ENCODE results near the gene ANKS1B. TPM values are rescaled to one million over a fixed set of nuclear protein-coding genes. Genes with fewer than 3 reads are reported as not detected.
A peak's percentile ranks its signal among the peaks of the same experiment; 100 is the strongest.
"Not testable (repeated sequence)": the region's sequence is repeated elsewhere in the genome, so short reads cannot be mapped to it uniquely, and the experiment has no call there.

Gene ANKS1B
- polyA plus RNA-seq, 5 donors: 9.3 to 23.7 (median 13.6) TPM

GRCh38 chr12:99009654-99010296 lies 975.0 kb downstream of the ANKS1B start:
- no peak for DNase-seq

GRCh38 chr12:99005601-99006000 lies 979.1 kb downstream of the ANKS1B start:
- DNase-seq: no peak

DNA sequence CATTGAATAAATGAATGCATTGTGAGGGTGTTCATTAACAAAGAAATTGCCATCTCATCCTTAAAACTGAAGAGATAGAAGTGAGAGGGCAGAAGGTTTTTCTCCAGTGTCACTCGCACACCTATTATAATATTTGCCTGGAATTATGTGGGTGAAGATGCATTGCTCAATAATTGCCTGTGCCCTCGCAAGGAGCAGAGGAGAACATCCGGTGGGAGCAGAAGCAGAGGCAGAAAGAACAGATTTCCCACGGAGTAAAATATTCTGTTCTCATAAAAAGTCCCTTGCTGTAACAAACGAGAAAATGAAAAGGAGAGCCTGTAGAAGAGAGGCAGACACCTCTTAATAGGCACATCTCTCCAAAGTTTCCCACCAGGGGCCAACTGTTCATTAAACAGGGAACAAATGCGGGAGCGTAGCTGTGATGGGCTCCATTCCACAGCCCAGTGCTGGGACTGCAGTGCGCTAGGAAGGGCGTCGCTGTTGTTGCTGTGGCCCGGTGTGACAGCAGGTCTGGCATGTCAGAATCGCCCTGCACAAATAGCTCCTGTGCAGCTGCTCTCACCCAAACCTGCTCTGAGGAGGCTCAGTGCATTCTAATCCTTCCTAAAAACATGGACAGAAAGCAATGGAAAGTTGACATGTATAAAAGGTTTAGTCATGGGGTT lies 979.8 kb downstream of the ANKS1B start:
- no peak for DNase-seq

- no peak for DNase-seq
These were observed 982.0 kb downstream of the ANKS1B start for GRCh38 chr12:99002731-99003130.

DNA sequence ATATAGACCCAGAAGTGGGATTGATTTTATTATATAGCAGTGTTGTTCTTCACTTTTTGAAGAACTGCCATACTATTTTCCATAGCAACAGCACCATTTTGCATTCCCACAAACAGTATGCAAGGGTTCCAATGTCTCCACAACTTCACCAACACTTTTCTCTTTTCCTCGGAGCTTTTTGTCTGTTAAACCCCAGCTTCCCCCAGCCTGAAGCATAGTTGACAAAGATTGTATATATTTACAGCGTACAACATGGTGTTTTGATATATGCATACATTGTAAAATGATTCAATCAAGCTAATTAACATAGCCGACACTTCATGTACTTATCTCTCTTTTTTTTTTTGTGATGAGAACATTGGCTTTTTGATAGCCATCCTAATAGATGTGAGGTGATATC lies 982.6 kb downstream of the ANKS1B start:
- no peak for DNase-seq

DNA sequence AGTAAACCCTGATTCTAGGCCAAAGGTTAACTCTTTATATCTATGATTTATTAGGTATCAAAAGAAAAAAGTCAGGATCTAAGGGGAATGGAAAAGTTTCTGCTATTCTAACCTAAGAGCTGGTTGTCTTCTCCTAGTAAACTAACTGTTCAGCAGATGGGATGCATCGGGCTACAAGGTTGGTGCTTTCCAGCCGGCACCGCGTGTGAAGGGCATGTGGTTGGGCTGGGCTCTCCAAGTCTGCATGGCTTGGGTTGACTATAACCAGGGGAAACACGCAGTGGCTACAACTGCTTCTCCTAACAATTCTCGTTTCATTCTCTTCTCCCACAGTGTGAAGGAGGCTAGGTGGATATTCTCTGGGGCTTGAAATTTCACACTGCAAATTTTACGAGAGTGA lies 985.2 kb downstream of the ANKS1B start:
- peak; percentile 37 to 48 for DNase-seq

DNA sequence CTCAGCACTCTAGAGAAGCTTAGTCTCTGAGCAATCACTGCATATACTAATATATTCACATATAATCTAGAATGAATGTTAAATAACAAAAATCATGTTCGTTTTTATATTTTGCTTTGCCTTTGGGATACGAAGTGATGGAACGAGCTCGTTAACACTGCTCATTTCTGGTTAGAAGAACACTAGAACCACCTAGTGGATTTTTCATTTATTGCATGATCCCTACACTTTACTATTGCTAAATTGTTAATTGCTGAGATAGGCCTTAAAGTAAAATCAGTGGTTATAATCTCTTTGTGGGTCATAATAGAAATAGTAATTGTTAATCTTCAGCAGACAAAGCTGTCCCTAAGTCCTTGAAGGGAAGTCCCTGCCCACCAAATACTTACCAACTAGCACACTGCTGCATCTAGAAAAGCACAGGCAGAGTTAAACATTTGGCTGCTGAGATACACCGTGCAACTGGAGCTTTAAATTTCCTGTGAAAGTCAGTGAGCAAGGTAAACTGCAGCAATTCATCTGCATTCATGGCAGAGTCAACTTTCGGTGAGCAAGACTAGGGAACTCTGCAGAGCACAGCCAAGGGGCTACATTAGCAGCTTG lies 985.9 kb downstream of the ANKS1B start:
- DNase-seq: peak; percentile 42 to 55

GRCh38 chr12:98997899-98998298 lies 986.8 kb downstream of the ANKS1B start:
- DNase-seq: no peak

- no peak for DNase-seq
These were observed 994.1 kb downstream of the ANKS1B start for GRCh38 chr12:98990648-98991047.

DNA sequence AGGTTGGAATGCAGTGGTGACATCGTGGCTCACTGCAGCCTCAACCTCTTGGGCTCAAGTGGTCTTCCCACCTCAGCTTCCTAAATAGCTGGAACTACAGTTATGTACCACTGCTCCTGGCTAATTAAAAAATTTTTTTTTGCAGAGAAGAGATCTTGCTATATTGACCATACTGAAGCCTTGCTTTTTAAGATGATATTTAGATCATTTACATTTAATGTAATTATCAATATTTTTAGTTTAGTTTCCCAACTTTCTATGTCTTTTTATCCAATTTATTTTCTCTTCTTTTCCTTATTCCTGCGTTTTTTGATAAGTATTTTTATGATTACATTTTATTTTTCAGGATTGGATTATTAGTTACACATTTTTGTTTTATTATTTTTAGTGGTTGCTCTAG lies 999.6 kb downstream of the ANKS1B start:
- no peak for DNase-seq

DNA sequence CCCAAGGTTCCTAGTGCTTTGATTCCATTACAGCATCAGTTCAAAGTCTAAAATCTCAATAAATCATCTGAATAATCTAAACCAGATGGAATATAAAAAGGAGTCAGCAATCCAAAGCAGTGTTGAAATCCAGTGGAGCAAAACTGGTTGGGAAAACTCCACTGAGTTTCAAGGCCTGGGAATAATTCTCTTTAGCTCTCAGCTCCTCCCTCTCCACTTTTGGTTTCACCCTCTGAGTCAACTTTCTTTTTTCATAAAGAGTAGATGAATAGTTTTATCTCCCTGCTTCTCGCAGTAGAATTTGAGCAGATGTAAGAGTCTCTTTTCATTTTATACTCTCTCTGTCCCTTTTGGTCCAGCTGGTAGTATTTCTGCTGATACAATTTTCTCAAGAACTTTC lies 1001.1 kb downstream of the ANKS1B start:
- no peak for DNase-seq

DNA sequence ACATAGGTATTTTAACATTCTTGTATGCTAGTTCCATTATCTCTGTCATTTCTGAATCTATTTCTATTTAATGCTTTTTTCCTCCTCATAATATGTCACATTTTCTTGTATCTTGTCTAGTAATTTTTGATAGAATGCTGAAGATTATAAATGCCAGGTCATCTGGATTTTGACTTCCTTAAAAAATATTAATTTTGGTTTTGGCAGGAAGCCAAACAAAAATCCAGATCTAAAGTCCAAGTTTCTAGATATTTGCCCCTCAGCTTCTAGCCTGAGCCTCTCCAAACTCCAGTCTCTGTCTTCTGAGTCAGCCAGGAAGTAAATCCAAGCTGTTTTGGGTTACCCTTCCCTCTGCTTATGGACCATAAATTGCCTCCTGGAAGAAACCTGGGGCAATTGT lies 1004.2 kb downstream of the ANKS1B start:
- no peak for DNase-seq

DNA sequence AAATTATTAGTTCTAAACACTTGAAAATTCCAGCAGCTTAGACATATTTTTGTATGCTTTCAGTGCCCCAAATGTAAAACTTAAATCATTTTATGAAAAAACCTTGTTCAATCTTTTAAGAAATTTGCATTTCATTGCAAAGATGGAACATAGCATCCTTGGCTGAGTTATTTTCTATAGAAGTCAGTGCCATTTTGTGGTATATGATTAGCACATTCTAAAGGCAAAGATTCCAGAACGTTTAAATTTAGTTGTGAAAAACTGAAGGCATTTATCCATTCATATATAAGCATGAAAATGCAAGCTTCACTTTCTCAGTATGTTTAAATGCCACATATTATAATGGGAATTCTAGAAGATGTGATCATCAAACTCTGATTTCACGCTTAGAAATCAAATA lies 1007.5 kb downstream of the ANKS1B start:
- DNase-seq: no peak

GRCh38 chr12:98974767-98975381 lies 1009.9 kb downstream of the ANKS1B start:
- no peak for DNase-seq

DNA sequence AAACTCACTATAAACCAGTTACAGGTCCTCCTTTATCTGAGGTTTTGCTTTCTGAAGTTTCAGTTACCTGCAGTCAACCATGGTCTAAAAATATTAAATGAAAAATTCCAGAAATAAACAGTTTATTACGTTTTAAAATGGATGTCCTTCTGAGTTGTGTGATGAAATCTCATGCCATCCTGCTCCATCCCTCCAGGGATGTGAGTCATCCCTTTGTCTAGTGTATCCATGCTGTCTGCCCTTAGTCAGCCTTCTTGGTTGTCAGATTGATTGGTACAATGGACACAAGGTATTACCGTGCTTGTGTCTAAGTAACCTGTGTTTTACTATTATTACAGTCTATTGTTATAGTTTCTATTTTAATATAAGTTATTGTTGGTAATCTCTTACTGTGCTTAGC lies 1011.3 kb downstream of the ANKS1B start:
- no peak for DNase-seq

- no peak for DNase-seq
These were observed 1013.8 kb downstream of the ANKS1B start for GRCh38 chr12:98970950-98971349.

DNA sequence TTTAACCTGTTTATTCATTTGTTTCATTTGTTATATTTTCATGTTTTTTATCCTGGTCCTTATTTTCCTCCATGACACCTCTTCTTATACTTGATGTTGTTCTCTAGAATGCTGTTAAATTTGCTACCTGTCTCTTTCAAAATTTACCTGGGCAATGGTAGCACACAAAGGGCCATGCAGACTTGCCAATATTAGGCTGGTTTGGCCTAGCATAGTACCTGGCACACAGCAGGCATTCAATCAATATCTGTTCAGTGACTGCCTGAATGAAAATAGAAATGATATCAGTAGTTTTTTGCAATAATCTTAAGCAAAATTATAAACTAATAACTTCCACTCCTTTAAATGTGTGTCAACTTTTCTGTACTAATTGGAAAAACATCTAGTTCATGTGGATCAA lies 1014.5 kb downstream of the ANKS1B start:
- no peak for DNase-seq

DNA sequence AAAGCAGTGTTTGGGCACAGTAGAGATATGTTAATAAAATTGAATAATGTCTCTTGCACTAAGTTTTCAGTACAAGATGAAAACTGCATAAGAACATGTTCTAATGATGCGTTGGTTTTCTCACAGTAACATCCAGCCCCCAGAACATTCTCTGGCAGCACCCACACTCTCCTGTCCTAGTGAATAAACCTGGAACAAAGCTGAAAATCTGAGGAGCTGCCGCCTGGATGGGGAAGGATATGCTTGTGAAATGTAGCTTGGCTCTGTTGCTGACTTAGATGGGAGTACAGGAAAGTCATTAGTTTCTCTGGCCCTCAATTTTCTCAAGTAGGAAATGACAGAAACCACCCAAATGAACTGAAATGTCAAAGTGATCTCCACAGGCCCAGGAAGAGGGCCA lies 1015.8 kb downstream of the ANKS1B start:
- DNase-seq: no peak

GRCh38 chr12:98957135-98957534 lies 1027.6 kb downstream of the ANKS1B start:
- not testable (repeated sequence) for DNase-seq

DNA sequence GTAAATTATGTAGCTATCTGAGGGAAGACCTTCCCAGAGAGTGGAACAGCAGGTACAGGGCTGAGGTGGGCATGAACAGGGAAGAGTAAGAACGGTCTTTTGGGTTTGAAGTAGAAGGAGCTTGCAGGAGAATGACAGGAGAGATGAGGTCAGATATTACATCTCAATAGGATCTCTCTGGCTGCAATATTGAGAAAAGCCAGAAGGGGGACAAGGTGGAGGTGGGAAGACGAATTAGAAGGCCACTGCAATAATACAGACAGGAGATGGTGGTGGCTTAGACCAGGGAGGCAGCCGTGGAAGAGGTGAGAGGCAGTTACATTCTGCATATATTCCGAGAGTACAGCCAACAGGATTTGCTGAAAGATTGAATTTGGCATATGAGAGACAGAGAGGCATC lies 1029.5 kb downstream of the ANKS1B start:
- no peak for DNase-seq

- no peak for DNase-seq
These were observed 1030.2 kb downstream of the ANKS1B start for GRCh38 chr12:98954506-98954905.

DNA sequence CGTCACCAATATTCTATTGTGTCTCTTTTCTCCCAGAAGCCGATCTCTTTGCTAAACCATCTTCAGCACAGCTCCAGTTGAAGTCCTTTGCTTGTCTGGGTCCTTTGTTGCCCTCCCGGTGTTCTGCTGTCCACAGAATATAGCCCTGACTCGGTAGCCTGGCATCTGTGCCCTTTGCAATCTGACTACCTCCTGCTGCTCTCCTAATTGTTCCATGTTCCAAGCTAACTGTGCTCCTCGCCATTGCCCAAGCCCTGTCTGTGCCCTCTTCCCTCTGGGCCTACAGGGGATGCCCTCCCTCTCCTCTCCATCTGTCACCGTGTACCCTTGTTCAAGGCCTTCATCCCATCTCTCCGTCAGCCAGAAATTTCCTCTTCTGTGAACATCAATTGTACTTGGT lies 1033.3 kb downstream of the ANKS1B start:
- DNase-seq: no peak

DNA sequence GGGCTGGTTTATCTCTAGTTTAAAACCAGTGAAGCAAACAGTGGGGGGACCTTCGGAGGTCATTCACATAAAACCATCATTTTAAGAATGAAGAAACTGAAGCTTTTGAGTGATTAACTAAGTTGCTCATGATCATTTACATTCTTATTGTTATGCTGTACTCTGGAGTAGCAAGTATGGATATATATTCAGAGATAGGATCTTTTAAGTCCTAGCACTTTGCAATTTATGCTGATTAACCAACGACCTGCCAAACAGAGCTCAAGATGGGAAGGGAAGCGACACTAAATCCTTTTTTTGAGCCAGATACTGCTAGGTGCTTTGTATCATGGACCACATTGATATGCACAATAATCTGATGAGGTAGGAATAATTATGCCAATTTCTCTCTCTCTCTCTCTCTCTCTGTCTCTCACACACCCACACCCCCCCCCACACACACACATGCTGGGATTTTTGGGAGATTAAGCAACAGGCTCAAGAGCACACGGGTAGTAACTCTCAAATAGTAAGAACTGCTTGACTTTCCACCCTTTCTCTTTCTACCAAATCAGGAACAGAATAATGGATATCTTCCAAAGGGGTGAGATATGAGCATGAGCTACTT lies 1036.3 kb downstream of the ANKS1B start:
- DNase-seq: no peak
